Ureter (tissue), 1 donor: ENCODE data around the gene ITGAX. TPM values are rescaled to one million over a fixed set of nuclear protein-coding genes. Genes with fewer than 3 reads are reported as not detected.
"Not testable (repeated sequence)": the region's sequence is repeated elsewhere in the genome, so short reads cannot be mapped to it uniquely, and the experiment has no call there.

Experiments used
- DNase-seq: peaks from one replicate; pipeline ENCODE4 v3.0.0-alpha.2; 2020; ENCODE audit warnings: low spot score
- total RNA-seq: library from RNA; stranded (reverse); gene quantifications from one replicate; pipeline ENCODE4 v1.2.4, GENCODE V29; 2023
- donor health status: DM: yes; HTN: yes; CAD: no.

Gene ITGAX
- total RNA-seq, 1 donor from 2014 or later: 9.6 TPM

DNA sequence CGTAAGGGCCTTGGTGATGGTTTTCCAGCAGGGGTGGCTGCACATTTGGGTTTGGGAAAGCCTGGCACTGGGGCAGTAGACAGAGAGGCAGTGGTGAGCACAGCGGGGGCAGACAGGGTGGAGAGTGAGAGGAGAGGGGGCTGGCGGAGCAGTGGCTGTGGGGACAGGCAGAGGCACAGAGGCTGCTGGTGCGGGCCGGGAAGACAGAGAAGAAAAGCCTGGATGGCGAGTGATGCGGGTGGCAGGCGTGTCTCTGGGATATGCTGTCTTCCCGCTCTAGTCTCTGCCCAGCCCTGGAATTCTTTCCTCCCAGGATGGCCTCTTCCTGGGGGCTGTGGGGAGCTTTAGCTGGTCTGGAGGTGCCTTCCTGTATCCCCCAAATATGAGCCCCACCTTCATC is 55.1 kb downstream of the ITGAX start:
- no peak for DNase-seq

GRCh38 chr16:31411024-31411844 is 56.3 kb downstream of the ITGAX start:
- no peak for DNase-seq

DNA sequence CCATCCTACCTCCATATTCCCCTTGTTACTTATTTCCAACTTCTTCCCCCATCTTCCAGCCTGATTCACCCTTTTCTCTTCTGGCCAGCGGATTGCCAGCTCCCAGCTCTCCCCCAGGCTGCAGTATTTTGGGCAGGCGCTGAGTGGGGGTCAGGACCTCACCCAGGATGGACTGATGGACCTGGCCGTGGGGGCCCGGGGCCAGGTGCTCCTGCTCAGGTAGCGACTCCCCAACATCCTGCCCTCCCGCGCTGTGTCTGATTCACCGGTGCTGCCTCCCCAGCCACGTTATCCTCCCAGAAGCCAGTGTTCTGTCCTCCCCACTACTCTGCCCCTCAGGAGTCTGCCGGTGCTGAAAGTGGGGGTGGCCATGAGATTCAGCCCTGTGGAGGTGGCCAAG is 57.8 kb downstream of the ITGAX start:
- DNase-seq: no peak

GRCh38 chr16:31413381-31413780 is 58.4 kb downstream of the ITGAX start:
- DNase-seq: no peak

DNA sequence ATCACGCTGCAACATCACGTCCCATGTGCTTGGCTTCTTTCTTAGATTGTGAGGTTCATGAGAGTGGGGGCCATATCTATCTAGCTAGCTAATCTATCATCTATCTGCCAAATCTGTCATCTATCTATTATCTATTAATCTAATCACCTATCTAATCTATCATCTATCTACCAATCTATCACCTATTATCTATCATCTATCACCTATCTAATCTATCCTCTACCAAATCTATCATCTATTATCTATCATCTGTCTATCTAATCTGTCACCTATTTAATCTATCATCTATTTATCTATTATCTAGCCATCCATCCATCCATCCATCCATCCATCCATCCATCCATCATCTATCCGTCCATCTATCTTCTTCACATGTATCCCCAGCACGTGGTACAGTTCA is 59.0 kb downstream of the ITGAX start:
- no peak for DNase-seq

DNA sequence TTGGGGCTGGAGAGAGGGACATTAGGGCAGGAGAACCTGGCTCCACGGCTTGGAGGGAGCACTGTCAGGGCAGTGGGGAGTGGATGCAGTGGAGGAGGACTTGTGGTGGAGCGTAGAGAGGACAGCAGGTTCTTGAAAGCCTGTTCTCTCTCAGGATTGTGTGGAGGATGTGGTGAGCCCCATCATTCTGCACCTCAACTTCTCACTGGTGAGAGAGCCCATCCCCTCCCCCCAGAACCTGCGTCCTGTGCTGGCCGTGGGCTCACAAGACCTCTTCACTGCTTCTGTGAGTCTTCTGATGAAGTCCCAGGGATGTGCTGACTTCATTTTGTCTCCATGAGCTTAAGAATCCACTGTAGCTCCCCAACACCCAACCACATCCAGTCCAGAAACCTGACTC is 59.7 kb downstream of the ITGAX start:
- DNase-seq: no peak

GRCh38 chr16:31416371-31416770 is 61.4 kb downstream of the ITGAX start:
- no peak for DNase-seq

GRCh38 chr16:31417036-31417435 is 62.1 kb downstream of the ITGAX start:
- not testable (repeated sequence) for DNase-seq

DNA sequence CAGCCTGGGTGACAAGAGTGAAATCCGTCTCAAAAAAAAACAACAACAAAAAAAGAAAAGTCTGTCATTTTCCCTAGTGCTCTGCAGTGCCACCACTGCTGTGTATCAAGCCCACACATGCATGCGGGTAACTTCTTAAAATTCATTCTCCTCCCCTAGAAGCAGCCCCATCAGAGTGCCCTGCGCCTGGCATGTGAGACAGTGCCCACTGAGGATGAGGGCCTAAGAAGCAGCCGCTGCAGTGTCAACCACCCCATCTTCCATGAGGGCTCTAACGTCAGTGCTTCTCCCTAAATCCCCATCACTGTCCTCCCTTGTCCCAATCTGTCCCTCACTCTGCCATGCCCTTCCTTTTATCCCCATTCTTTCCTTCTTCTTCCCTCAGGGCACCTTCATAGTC is 62.9 kb downstream of the ITGAX start:
- no peak for DNase-seq

GRCh38 chr16:31420037-31420436 is 65.1 kb downstream of the ITGAX start:
- DNase-seq: no peak

GRCh38 chr16:31421587-31421986 is 66.6 kb downstream of the ITGAX start:
- DNase-seq: no peak

GRCh38 chr16:31423241-31423640 is 68.3 kb downstream of the ITGAX start:
- no peak for DNase-seq

DNA sequence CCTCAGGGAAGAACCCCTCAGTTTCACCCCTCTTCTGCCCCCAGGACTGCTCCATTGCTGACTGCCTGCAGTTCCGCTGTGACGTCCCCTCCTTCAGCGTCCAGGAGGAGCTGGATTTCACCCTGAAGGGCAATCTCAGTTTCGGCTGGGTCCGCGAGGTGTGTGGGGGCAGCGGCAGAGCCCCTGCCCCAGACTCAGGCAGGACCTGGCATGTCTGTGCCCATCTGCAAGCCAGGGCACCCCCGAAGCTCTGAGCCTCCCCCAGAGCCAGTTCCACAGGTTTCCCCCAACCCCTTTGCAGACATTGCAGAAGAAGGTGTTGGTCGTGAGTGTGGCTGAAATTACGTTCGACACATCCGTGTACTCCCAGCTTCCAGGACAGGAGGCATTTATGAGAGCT is 68.8 kb downstream of the ITGAX start:
- no peak for DNase-seq

DNA sequence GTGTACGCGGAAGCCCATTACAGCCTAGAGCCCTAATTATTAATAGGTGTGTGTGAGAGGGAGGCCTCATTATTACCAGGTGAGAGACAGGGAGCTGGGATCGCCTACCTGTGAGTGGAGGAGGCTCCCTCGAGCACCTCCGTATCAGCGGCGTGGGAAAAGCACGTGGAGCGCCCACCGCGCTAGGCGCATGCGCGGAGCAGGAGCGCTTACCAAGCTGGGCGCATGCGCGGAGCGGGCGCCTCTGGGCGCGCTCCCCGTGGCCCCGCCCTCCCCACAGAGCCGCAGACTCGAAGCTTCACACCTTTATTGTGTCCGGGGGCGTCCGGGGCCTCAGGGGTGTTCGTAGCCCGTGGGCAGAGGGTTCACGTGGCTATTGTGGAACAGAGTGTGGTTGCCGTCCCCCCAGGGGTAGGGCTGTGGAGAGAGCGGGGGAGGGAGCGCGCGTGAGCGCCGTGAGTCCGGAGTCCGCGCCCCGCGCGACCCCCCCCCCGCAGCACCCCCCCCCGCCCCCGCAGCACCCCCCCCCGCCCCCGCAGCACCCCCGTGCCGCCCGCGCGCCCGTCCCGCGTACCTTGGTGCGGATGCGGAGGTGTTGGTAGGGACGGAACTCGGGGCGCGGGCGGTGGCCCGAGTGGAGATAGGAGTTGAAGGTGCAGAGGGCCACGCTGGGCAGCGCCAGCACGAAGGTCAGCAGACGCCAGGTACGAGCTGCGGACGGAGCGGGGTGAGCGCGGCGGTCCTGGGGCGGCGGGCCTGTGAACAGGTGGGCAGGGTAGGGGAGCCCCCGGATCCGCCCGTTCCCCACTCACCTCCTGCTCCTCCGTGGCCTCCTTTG is 72.7 kb downstream of the ITGAX start:
- peak; percentile 54 for DNase-seq

DNA sequence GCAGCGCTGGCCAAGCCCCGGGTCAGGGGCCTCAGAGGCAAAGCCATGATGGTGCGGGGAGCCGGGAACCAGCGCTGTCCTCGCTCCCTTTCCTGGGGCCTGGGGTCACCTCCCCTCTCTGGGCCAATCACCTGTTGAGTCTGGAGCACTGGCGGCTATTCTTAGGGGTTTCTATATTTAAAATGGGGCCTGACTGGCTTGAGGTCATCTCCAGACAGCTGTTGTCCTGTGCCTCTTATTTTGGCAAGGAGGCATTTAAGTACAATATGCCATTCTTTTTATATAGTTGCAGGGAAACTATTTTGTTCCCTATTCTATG is 73.3 kb downstream of the ITGAX start, which contains the start of gene COX6A2:
COX6A2 (minus strand) TSS at position 82 of the 319 bp plus-strand sequence; CDS start at position 47, 35 bp downstream.
- DNase-seq: no peak

DNA sequence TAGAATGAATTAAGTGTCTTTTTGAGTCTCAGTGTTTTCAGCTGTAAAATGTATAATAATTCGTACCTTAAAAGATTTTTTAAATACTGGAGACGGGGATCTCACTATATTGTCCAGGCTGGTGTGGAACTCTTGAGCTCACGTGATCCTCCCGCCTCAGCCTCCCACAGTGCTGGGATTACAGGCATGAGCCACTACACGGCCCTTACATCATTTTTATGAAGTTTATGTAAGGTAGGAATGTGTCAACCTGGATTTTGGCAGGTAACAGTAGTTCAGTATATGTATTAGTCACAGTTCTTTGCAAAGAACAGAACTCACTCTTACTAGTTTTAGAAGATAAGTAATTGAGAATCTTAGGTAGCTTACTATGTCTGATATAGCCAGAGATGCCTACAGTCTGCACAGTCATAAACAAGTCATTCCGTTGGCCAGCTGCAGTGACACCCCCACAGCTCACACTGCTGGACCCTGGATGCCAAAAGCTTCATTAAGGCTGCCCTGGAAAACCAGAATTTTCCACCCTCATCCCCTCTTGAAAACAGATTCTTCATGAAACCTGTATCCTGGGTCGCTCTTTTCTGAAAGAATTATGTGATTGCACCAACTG is 73.8 kb downstream of the ITGAX start:
- DNase-seq: no peak

DNA sequence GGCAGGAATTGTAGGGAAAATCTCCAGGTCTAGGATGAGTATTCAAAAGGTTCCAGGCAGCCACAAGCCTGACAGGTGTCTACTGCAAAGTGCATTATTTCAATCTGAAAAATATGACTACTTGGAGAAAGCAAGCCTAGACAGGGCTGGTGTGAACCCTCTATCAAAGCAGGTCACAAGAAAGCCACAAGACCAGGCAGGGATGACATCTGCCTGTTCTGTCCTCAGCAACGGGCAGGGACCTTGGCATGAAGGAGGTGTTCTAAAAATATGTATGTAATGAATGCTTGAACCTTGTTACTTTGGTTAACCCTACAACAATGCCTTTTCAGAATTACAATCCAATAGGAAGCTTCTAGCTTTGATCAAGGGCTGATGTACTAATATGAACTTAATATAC is 74.3 kb downstream of the ITGAX start:
- DNase-seq: no peak

GRCh38 chr16:31429796-31430195 is 74.8 kb downstream of the ITGAX start:
- DNase-seq: no peak

DNA sequence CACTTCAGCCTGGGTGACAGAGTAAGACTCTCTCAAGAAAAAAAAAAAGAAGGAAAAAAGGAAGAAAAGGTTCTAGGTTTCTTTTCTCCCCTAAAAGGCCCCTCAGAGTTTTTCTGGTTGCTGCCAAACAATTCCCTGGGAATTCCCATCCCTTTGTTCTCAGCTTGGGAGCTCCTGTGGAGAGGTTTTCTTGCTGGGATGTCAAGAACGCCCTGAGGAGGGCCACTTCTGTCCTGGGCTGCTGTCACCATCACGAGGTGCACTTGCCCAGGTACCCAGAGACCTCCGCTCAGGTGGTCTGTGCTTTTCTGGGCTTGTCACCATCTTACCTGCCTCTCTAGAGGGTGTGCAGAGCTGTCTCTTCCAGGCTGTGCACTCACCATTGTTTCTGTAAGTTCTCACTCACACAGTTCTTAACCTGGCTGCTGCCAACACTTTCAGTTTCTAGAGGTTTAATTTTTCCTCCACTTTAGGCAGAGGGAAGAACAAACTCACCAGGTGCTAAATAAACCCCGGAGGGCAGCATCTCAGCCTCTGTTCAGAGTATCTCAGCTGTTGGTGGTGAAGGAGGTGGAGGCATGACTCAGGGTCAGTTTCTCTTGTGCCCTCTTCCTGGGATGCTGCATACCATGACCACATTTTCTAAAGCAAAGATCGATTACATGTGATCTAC is 75.5 kb downstream of the ITGAX start:
- DNase-seq: no peak
